ENCODE measurements around the gene LIX1. TPM values are rescaled to one million over a fixed set of nuclear protein-coding genes. Genes with fewer than 3 reads are reported as not detected.
A peak's percentile ranks its signal among the peaks of the same experiment; 100 is the strongest.

Gene LIX1
- total and polyA plus RNA-seq, 2 of the 13 experiments (the other 11 are each of a cell fraction or from before 2014, with no cell fraction given) = not detected

DNA sequence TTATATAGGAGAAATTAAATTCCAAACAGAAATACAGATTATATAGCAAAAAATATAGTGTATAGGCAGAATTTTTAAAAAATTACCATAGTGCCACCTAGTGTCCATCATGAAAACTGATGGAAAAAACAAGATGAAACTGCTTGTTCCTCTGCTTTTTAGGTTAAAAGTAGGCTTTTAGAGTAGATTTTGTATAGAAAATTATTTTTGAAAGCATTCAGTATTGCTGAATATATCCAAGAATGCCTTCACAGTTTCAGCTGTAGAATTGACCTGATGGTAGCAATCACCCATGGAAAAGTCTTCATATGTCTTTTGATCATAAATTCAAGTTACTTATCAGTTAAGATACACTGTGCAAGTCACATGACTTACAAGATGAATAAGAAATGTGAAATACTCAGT, 21.0 kb upstream of the LIX1 start:
- no peaks in the 10 kb centered on the region for H3K79me2 ChIP-seq (ENCODE audit: insufficient read depth, low read length)
- no peak overlapping the region for H3K9ac ChIP-seq (ENCODE audit: insufficient read depth, low read depth, low read length)
- BruUV-seq (replicated peaks) = no TSS peak
- ATAC-seq (no peak), DNase-seq (ENCODE audit: low spot score) (no peak), FAIRE-seq (no peak)
- TF ChIP-seq, protein P1, sequence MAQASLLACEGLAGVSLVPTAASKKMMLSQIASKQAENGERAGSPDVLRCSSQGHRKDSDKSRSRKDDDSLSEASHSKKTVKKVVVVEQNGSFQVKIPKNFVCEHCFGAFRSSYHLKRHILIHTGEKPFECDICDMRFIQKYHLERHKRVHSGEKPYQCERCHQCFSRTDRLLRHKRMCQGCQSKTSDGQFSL (CRISPR knock-in tag; IDR thresholded peaks at IDR 0.05) = no peak
- TF ChIP-seq STAG1 (CRISPR knock-in tag; IDR thresholded peaks at IDR 0.05) = peak; percentile 39
- TF ChIP-seq ZSCAN12 (CRISPR knock-in tag; IDR thresholded peaks at IDR 0.05) = no peak
- TF ChIP-seq FOXC1 (CRISPR knock-in tag; IDR thresholded peaks at IDR 0.05; ENCODE audit: borderline replicate concordance) = no peak
- no peak for TF ChIP-seq ZFX (CRISPR knock-in tag; IDR thresholded peaks at IDR 0.05; ENCODE audit: low read depth)
- no peak for TF ChIP-seq RFXANK (CRISPR knock-in tag; IDR thresholded peaks at IDR 0.05)
- TF ChIP-seq GTF2F1 (IDR thresholded peaks at IDR 0.05; ENCODE audit: low read length) = no peak
- CTCF ChIA-PET (ENCODE audit: low intra/inter-chr PET ratio, low total read pairs) = interaction anchor here (2.7 to 3.8 kb wide), 3 partner anchors 166 to 411 kb away, joined by 21 to 30 read pairs (median 24); no protein-coding TSS in a partner anchor
- H3K9me3 ChIP-seq (ENCODE audit: low read length) = peaks cover under 1% of the 10 kb centered on the region; the same call in 1 of the 2 replicates
- H3K4me3 ChIP-seq (replicated peaks in 1 of 3; ENCODE audit: insufficient read depth in 1 of 3, low read depth in 2 of 3, low read length in 3 of 3) = no peak overlapping the region
- no peak overlapping the region for H2AFZ ChIP-seq (ENCODE audit: low read length)
- peaks cover 4 to 26% of the 10 kb centered on the region in 2 experiments for H3K36me3 ChIP-seq (replicated peaks in 1 of 2; ENCODE audit: control insufficient read depth in 1 of 2, insufficient read depth in 2 of 2, low read length in 2 of 2)
- intact Hi-C loops (cut with micrococcal nuclease; ENCODE audit: unreplicated experiment) (loop anchor here (1.0 to 2.0 kb wide), 2 partner anchors 227 to 411 kb away; partner anchors contain the start of gene LNPEP), in situ Hi-C loops (cut with HindIII; ENCODE audit: extremely low pct_ligation_motif_present, low pct_unique_long_range_greater_than_20kb) (loop anchor here (5.0 to 25.0 kb wide), 3 partner anchors 289 to 551 kb away; partner anchors contain the start of gene ERAP2)
- POLR2A ChIA-PET = no interaction called here
- H3K4me2 ChIP-seq (ENCODE audit: low read depth, low read length) = no peak overlapping the region
- peaks cover 7% of the 10 kb centered on the region; the same call in 1 of the 2 replicates for H3K4me1 ChIP-seq (ENCODE audit: insufficient read depth, low read length)
- H3K27me3 ChIP-seq (ENCODE audit: control insufficient read depth in 1 of 2, insufficient read depth in 2 of 2, low read length in 2 of 2) = no peaks in the 10 kb centered on the region
- H3K27ac ChIP-seq (ENCODE audit: extremely low read length, insufficient read depth, low read length) = no peak overlapping the region
- no peaks in the 10 kb centered on the region for H4K20me1 ChIP-seq (ENCODE audit: insufficient read depth, low read length)

DNA sequence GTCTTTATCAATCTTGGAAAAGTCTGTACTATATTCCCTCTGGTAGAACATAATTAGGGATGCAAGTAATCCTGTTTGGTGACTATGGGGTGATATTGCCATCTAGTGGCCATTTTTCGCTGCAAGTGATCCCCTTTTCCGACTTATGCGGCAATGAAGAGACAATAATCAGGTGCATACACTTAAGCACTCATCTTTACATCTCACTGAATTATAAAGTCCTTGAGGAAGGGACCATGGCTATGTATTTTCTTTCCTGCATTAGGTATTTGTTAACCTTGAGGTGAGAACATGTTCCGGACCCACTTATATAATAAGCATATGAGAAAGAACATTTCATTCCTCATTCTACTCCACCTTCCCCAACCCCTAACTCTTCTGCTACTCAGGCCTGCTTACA, 19.6 kb upstream of the LIX1 start:
- WGBS (ENCODE audit: low lambda C conversion rate) = 38% methylated on average over 4 of the region's 4 CpGs
- intact Hi-C loops (cut with micrococcal nuclease; ENCODE audit: unreplicated experiment) = loop anchor here (1.0 to 2.0 kb wide), 6 partner anchors 118 to 548 kb away; partner anchors contain the start of gene LNPEP
- POLR2A ChIA-PET = no interaction called here
- TF ChIP-seq, protein P2, sequence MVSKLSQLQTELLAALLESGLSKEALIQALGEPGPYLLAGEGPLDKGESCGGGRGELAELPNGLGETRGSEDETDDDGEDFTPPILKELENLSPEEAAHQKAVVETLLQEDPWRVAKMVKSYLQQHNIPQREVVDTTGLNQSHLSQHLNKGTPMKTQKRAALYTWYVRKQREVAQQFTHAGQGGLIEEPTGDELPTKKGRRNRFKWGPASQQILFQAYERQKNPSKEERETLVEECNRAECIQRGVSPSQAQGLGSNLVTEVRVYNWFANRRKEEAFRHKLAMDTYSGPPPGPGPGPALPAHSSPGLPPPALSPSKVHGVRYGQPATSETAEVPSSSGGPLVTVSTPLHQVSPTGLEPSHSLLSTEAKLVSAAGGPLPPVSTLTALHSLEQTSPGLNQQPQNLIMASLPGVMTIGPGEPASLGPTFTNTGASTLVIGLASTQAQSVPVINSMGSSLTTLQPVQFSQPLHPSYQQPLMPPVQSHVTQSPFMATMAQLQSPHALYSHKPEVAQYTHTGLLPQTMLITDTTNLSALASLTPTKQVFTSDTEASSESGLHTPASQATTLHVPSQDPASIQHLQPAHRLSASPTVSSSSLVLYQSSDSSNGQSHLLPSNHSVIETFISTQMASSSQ (IDR thresholded peaks at IDR 0.05; ENCODE audit: low read depth) = no peak
- TF ChIP-seq, protein P2 (CRISPR knock-in tag; IDR thresholded peaks at IDR 0.05; ENCODE audit: borderline replicate concordance) = no peak
- no peak for TF ChIP-seq HDAC6 (IDR thresholded peaks at IDR 0.05; ENCODE audit: low read depth, low read length)
- peak; percentile 67 for TF ChIP-seq RAD21 (CRISPR knock-in tag; IDR thresholded peaks at IDR 0.05)
- no peak for TF ChIP-seq TBX2 (CRISPR knock-in tag; IDR thresholded peaks at IDR 0.05; ENCODE audit: borderline replicate concordance)
- TF ChIP-seq SMAD3 (CRISPR knock-in tag; IDR thresholded peaks at IDR 0.05) = 0 out of 2 replicates have a peak, but pooled peaks have one; percentile 33
- TF ChIP-seq STAG1 (CRISPR knock-in tag; IDR thresholded peaks at IDR 0.05) = peak; percentile 88

More for the DNA sequence above, 19.6 kb upstream of the LIX1 start:
- Histone ChIP-seq H3K36me3 (replicated peaks in 1 of 2; ENCODE audit: control insufficient read depth in 1 of 2, insufficient read depth in 2 of 2, low read length in 2 of 2) (peaks cover 4 to 16% of the 10 kb centered on the region in 2 experiments; a peak in 4 of 5 replicates), H3K79me2 (ENCODE audit: insufficient read depth, low read length) (no peaks in the 10 kb centered on the region), H3K9ac (ENCODE audit: insufficient read depth, low read depth, low read length) (no peak overlapping the region), H3K9me3 (ENCODE audit: low read length) (peaks cover 14% of the 10 kb centered on the region), H3K4me3 (replicated peaks in 1 of 3; ENCODE audit: insufficient read depth in 1 of 3, low read depth in 2 of 3, low read length in 3 of 3) (no peak overlapping the region), H2AFZ (ENCODE audit: low read length) (no peak overlapping the region), H4K20me1 (ENCODE audit: insufficient read depth, low read length) (no peaks in the 10 kb centered on the region), H3K27me3 (ENCODE audit: control insufficient read depth in 1 of 2, insufficient read depth in 2 of 2, low read length in 2 of 2) (no peaks in the 10 kb centered on the region), H3K4me1 (ENCODE audit: insufficient read depth, low read length) (peaks cover 7% of the 10 kb centered on the region; the same call in 1 of the 2 replicates), H3K4me2 (ENCODE audit: low read depth, low read length) (no peak overlapping the region), H3K27ac (ENCODE audit: extremely low read length, insufficient read depth, low read length) (no peak overlapping the region)
- DNase-seq (ENCODE audit: low spot score) (peak; percentile 65), FAIRE-seq (peak; percentile 63), ATAC-seq (peak; percentile 80)
- CTCF ChIA-PET (ENCODE audit: low intra/inter-chr PET ratio, low total read pairs) = interaction anchor here (1.3 to 3.8 kb wide), 5 partner anchors 118 to 548 kb away, joined by 4 to 30 read pairs (median 21); no protein-coding TSS in a partner anchor
- BruUV-seq (replicated peaks) = no TSS peak
- in situ Hi-C loops (cut with HindIII; ENCODE audit: extremely low pct_ligation_motif_present, low pct_unique_long_range_greater_than_20kb) = loop anchor here (5.0 to 25.0 kb wide), 3 partner anchors 287 to 550 kb away; partner anchors contain the start of gene ERAP2
